PC-9 (cell line): ENCODE data around the gene NAPSA.

Experiments
- EZH2 ChIP-seq: fragments of 200-600 bp; sonication (generic); IDR thresholded peaks from 2 replicates; pipeline ENCODE4 v1.8.0; 2017; ENCODE audit warnings: antibody characterized with exemption, low read depth
- TF ChIP-seq, protein P1 (sequence below): fragments of 200-600 bp; sonication (generic); conservative IDR thresholded peaks from 2 replicates; pipeline ENCODE4 v1.6.1; 2017; ENCODE audit warnings: mixed run types, antibody characterized with exemption, mild to moderate bottlenecking, moderate library complexity

DNA sequence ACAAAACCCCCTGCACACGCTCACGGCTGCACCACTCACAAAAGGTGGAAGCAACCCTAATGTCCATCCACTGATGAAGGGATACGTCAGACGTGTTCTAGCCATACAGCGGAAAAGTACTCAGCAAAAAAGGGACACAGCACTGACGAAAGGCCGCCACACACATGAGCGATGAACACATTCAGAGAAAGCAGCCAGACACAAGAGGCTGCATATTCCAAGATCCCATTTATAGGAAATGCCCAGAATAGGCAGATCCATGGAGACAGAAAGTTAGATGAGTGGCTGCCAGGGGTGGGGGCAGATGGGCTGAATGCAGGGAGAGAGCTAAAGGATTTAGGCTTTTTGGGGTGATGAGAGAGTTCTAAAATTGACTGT, 22.4 kb upstream of the NAPSA start:
- no peak for TF ChIP-seq EZH2
- TF ChIP-seq, protein P1, sequence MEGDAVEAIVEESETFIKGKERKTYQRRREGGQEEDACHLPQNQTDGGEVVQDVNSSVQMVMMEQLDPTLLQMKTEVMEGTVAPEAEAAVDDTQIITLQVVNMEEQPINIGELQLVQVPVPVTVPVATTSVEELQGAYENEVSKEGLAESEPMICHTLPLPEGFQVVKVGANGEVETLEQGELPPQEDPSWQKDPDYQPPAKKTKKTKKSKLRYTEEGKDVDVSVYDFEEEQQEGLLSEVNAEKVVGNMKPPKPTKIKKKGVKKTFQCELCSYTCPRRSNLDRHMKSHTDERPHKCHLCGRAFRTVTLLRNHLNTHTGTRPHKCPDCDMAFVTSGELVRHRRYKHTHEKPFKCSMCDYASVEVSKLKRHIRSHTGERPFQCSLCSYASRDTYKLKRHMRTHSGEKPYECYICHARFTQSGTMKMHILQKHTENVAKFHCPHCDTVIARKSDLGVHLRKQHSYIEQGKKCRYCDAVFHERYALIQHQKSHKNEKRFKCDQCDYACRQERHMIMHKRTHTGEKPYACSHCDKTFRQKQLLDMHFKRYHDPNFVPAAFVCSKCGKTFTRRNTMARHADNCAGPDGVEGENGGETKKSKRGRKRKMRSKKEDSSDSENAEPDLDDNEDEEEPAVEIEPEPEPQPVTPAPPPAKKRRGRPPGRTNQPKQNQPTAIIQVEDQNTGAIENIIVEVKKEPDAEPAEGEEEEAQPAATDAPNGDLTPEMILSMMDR, result no peak
